Left forelimb (tissue), 1 donor: Measurements from ENCODE around the gene TMEM89.

ENCODE experiments used
- DNase-seq: peaks from one replicate; pipeline ENCODE4 v3.0.0-alpha.2; 2018; ENCODE audit warnings: low spot score

TMEM89 gene

DNA sequence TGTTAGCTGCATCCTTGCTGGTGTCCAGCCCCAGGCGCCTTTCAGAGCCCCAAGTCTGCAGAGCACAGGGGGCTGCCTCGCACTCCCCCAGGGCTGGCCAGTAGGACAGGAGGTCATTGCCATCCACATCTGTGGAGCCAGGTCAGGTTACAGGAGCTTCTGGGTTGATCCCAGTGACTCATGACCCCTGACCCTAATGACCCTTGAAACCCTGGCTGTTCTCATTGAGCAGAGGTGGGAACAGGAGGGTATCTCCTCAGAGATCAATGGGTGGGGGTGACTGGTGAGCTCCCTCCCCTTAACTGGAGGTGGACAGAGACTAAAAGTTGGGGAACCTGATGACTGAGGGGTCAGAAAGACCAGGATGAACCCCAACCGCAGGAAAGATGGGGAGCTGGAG, 19.8 kb upstream of the TMEM89 start:
- DNase-seq = no peak

DNA sequence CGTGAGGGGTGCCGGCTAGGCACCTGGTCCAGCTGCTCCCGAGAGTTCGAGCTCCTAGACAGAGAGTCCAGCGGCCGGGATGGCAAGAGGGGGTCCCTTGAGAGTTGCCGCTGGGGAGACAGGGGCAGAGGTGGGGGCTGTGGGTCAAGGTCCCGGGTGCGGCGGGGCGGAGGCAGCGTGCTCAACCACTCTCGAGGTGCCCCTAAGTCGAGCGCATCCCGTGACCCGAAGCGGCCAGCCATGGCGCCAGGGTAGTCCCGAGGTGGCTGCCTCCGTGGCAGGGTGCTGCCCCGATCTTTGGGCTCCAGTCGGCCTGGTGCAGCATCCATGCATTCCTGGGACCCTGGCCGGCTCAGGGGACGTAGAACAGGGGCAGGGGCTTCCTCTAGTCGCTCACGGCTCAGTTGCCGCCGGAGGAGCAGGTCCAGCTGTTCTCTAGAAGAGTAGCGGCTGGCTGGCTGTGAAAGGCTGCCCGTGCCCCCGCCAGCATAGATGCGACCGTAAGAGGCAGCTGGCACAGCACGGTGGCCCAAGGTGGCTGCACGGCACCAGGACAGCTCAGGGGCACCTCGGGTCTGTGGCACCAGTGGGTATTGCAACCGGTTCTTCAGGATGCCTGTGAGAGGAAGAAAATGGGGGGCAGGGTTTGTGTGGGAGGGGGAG, 18.5 kb upstream of the TMEM89 start:
- no peak for DNase-seq

DNA sequence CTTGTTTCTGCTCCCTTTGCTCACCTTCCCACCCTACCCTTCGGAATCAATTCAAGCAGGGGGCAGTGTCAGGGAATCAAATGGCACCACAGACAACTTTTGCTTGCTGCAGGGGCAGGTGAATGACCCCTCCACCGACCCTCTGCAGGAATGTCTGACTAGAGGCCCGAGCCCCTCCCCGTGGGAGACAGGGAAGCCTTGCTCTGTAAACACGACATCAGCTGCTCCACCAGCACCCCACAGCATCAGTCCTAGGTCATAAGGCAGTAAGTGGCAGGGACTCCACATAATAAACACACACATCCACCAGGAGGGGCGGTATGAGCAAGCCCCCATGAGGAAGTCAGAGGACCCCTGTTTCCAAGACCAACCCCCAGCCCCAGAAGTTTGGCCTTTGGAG, 15.7 kb upstream of the TMEM89 start:
- no peak for DNase-seq

DNA sequence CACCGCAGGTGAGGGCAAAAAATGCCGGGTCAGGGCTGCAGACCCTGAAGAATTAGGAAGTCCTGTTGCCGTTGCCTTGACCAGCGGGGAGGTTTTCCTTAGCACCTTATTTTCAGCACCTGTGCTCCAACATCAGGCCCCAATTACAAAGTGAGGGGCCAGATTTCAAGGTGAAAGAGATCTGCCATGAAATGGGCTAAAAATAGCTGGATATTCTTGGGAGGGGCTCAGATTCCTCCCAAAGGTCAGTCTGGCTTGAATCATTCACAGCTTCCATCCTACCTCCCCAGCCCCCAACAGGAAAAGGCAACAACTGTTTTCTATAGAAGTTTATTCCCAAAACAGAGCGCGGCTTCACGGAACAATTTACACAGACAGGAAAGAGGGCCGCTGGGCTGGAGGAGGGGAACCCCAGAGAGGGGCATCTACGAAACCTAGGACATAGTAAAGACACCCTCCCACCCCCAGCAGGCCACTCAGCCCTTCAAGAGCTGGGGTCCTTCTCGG, 14.6 kb upstream of the TMEM89 start:
- no peak for DNase-seq

DNA sequence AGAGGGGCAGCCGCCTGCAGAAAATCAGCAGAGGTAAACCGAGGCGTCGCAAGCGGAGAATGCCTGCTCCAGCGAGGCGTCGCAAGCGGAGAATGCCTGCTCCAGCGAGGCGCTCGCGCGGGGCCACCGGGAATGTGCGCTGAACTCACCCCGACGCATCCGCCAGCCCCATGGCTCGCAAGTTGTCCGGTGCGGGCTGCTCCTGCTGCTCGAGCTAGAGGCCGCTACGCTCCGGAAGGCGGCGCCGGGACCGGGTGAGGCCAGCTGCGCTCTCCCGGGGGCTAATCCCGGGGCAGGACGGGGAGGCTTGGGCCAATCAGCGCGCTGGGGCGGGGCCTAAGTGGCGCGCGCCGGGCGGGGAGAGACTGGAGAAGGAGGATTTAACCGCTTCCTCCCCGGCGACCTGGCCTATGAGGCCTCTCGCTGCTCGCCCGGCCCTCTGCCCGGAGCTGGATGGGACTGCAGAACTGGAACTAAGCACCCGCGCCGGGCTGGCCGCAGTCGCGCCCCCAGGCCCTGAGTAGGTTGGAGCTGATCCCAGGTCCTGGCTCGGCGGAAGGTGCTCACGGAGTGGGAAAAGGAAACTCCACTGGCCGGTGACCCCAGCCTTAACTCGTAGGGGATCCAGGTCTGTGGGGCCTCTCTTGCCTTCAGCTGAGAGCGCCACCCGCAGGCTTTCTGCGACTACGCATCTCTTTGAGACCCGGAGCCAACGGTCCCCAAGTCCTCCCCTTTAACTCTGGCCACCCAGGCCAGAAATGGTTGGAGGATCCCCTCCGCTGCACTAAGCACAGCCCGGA, 13.9 kb upstream of the TMEM89 start, which contains the start of gene SLC26A6:
Gene SLC26A6 (minus strand): TSS at position 240 of the 800 bp plus-strand sequence. CDS start 68 bp downstream, at position 172.
- peak; percentile 98 for DNase-seq

DNA sequence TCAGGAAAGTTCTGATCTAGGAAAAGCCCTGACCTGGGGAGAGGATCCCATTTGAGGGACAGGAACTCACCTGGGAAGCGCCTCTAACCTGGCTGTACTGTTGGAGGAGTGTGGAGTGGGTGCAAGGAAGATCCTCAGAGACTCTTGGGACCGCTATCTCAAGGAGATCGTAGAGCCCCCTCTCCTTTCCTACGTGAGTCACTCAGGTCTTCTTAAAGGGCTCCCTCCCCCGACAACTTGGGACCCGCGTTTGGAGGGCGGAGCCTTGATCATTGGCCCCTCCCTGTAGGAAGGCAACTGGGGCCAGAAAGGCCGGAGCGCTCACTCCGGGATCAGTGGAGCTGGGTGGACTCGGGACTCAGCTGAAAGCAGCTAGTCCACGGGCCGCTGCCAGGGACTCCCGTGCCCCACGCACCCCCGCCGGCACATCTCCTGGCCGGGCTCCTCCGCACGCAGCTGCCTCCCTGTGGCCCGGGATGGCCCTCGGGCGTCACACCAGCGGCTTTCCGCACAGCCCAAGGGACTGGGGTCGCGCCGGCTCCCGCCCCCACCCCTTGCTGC, 13.2 kb upstream of the TMEM89 start:
- DNase-seq = no peak

DNA sequence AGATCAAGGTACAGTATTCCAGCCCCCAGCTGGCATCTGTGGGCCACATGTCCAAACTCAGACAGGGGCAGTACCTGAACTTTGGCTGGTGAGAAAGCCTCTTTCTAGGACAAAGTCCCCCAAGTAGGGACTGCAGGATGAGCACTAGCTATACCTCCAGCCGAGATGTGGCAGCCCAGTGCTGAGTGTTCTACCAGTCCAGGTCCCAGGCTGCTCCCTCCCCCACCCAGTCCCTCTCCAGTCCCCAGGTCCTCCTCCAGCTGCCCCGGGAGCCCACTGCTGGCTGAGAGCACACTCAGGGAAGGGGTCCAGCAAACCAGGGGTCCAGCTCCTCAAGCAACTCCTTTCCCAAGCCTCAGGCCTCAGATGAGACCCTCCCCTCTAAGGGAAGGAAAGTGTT, 12.2 kb upstream of the TMEM89 start:
- DNase-seq = no peak

DNA sequence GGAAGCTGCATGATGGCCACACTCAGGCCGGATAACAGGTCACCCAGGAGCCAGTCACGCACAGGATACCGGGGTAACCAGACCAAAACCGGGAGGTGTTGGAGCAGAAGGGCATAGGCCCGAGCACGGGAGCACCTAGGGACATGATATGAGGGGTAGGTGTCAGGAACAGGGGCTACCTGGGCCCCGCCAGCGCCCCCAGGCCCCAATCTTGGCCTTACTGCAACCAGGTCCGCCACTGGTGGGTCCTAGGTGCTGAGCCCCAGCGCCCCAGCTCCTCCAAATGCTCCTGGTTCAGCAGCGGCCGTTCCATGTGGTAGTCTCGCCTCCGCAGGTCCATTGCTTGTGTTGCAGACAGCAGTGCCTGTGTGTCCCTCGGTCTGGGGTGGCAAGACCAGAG, 11.7 kb upstream of the TMEM89 start:
- DNase-seq = no peak

DNA sequence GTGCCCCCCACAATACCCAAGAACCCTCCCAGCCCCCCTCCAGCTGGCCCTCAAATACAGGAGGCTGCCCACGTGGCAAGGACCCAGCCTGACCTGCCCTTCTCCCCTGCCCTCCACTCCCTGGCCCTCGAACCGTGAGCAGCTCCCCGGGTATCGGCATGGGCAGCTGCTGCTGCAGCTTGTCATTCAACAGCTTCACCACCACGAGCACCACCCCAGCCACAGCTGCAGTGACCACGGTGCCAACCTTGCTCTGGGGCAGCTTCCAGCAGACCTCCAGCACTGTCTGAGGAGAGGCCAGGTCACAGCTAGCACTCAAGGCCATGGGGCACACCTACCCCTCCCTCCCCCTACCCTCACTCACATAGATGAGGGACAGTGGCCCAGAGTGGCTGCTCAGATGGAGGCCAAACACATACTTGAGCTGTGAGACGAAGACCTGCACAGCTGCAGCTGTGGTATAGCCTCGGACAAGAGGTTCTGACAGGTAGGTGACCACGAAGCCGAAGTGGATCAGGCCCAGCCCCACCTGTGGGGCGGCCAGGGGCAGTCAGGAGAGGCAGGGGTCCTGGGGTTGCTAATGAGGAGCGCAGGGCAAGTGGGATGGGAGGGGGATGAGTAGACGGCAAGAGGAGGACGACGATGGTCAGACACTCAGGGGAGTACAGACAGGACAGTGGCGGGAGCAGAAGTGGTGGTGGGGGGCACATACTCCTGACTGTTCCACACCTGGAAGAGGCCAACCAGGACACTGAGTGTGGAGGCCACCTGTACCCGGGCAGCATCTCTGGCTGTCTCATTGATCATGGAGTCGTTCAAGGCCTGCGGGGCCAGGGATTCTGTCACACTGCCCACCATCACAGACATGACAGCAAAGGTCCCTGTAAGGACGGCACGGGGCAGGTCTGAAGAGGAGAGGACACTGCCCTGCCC, 10.2 kb upstream of the TMEM89 start:
- DNase-seq = no peak

DNA sequence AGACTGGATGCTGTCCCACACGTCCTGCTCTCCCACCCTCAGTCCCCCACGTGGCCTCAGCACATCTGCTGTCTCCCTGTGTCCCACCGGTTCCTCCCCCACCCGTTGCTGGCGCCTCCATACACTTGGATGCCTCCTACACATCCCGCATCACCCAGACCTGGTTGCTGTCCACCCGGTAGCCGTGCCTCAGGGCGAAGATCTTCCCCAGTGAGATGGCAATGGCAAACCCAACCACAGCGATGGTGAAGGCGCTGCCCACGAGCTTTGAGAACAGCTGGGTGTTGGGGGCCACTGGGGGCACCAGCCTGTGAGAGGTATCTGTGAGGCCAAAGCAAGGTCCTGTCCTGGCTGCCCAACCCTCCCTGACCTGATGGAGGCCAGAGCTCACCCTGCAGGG, 9.3 kb upstream of the TMEM89 start:
- DNase-seq = no peak

DNA sequence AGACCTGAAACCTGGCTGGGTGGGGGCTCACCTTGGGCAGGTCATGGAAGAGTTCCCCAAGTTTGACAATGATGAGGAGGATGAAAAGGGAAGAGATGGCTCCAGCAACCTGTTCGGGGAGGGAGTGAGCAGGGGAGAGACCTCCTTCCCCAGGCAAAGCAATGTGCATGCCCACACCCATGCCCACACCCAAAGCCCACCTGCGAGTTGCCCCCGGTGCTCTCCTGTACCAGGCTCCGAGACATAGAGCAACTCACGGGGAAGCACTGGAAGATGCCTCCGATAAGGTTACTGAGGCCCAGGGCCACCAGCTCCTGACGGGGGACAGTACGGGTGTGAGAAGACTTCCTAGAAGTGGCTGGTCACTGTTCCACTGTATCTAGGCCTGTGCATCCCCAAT, 8.8 kb upstream of the TMEM89 start:
- no peak for DNase-seq

DNA sequence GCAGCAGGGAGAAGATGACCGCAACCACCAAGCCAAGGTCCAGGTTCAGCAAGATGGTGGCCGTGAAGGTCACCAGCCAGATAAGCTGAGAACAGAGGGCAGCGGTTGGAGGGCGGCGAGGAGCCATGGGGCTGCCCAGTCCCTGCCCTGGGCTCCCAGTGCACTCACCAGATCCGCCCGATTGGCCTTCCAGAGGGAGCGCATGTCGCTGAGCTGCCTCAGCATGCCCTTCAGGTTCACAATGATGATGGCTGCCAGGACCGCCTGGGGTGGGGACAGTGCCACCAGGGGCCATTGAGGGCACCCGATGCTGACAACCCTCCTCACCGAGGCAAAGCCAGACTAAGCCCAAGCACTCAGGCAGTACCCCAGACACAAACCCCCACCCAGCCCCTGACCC, 8.3 kb upstream of the TMEM89 start:
- no peak for DNase-seq

DNA sequence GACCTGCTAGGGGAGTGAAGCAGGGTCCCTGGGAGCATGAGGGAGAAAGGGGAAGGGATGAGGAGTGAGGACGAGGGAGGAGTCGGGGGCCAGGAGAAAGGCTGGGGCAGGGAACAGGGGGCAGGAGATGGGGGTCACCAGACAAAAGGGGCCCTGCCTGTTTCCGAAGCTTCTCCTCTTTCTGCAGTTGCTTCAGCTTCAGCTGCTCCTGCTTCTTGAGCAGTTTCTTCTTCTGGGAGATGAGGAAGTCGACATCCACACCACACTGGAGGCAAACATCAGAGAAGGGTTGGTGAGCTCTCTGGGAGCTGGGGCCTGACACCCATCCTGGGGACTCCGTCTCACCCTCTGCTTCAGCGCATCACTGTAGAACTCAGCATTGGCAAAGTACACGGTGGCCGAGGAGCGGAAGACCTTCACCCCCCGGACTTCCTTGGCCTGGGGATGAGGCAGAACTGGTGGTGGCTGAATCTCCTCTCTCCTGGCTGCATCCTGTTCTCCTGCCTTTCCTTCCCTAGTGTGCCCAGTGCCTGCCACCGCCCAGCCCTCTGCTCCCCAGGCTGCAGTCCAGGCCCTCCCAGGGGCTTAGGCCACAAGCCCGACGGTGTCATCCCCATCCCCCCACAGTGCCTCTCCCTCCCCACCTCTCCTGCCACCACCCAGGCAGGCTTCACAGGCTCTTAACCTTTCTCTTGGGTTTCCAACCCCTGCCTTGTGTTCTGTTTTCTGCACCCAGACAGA, 6.9 kb upstream of the TMEM89 start:
- no peak for DNase-seq

DNA sequence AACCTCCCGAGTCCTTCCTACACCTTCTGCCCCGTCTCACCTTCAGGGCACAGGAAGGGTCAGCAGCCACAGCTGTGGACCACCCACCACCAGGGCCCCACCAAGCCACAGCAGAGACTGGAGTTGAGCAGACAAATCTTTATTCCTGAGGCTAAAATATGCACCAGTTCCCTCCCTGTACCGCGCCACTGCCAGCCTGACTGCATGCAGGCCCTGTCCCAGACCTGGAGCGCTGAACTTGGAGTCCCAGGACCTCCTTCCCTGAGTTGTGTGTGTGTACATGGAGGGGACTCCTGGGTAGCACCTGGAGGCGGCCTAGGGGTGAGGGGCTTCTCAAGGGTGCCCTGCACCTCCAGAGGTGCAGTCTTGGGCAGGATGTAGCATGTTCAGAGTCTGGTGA, 4.0 kb upstream of the TMEM89 start:
- DNase-seq = no peak

DNA sequence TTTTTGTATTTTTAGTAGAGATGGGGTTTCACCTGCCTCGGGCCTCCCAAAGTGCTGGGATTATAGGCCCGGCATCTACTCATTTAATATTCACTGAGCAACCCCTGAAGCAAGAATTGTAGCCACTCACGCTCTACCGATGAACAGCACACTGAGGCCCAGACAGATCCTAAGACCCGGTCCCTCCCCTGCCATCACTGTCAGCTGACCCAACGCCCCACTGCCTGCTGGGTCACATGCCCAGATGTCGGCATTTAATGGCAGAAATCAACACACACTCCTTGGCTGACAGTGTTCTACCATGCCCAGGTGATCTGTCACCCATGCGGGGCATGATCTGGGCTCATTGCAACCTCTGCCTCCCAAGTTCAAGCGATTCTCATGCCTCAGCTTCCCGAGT, 3.2 kb upstream of the TMEM89 start:
- no peak for DNase-seq

DNA sequence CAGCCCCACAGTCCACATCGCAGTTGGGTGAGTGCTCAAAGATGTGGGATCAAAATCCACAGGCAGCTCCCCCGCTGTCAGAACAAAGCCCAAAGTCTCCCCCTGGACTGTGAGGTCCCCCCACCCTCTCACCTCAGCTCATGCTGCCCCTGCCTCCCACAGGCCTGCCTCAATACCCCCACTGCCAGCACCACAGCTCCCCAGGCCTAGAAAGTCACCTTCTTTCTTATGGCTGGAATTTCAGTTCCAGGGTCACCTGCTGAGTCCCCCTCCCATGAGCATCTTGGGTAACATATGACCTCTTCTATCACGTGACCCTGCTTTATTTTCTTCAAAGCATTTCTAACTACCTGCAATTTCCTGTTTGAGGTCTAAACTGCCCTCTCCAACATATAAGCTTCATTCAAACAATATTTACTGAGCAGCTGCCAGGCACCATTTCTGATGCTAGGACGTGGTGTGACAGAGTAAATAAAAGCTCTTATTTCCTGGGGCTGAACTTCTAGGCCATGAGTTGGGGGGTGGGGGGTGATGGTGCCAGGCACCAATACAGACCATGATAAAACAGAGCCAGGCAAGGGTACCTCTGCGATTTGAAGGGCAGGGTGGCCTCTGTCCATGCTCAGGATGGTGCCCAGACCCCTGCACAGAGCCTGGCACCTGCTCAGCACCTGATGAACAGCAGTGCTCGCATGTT, 2.4 kb upstream of the TMEM89 start:
- DNase-seq = no peak

DNA sequence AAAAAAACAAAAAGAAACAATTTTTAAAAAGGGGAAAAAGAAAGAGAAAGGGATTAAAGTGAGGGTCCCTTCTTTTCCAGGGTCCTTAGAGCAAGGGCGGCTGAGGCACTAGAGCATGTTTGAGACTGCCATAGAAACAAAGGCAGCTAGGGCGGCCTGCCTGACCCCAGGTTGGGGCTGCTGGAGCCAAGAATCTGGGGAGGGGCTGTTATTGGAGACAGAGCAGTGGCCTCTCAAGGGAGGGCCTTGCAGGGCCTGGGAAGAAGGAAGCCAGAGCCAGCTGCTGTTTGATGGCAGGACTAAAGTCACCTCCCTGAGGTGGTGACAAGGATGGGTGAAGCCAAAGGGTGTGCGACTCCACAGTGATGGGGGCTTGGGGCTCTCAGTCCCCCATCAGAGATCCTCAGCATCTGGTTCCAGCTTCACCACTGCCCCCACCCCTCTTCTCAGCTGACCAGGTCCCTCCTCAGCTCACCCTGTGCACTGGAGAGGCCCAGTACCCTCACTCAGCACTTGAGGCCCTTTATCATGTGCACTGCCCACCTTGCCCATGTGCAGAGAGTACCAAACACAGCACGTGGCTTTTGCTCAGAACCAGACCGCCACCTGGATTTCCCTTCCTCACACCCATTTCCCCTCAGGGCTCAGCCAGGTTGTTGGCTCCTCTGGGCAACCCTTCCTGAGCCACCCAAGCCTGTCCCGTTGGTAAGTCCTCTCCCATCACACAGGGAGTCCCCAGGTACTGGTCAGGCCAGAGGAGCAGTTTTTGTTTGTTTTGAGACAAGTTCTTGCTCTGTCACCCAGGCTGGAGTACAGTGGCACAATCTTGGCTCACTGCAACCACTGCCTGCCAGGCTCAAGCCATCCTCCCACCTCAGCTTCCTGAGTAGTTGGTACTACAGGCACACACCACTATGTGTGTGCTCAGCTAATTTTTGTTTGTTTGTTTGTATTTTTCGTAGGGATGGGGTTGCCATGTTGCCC, 1.7 kb downstream of the TMEM89 start:
- DNase-seq = no peak

DNA sequence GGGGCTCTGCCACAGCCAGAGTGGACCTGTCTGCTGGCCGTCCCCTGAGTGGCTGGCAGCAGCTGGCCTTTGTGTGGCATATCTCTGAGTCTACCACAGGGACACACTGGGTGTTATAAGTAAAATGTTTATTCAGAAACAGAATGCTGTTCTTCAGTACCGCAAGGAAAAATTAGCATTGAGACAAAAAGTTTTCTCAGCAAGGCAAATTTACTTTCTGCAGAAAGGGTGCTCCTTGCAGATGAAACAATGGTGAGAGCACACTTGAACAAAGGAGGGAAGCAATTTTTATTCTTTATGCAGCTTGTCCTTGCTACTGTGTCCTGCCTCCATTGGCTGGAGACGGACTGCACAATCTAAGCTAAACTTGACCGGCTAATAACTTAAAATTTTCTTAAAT, 4.0 kb downstream of the TMEM89 start:
- DNase-seq = no peak

DNA sequence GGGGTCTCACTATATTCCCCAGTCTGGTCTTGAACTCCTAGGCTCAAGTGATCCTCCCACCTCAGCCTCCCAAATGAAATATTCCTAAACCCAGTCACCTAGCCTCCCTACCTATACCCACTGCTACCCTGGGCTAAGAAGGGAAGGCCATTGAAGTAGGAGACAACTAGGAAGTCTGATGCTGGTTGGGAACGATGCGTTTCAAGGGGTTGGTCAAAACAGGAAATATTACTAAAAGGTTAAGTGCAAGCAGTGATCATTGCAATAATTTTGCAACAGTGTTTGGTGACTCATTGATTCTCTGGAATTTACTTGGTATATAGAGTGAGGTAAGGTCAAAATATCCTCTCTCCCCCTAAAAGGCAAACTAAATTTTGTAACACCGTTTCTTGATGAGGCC, 7.5 kb downstream of the TMEM89 start:
- no peak for DNase-seq

DNA sequence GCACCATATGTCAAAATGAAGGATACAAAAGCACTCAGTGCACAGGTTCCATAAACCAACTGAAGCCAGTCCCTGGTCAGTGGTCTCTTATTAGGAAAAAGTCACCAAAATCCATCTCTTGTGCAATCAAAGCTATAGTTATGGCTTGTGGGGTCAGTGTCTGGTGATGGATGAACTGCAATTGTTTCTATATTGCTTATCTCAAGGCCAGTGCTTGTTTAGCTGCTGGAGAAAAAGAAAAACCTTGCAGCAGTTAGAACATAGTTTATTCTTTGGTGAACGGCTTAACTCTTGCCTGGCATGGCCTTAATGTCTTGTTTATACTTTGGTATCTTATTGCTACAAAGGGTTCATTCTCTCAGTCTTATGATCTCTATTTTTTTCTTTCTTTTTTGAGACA, 9.3 kb downstream of the TMEM89 start:
- DNase-seq = no peak
